ENCODE results near the gene PTGES3.
"Not testable (repeated sequence)": the region's sequence is repeated elsewhere in the genome, so short reads cannot be mapped to it uniquely, and the experiment has no call there.

The PTGES3 gene

DNA sequence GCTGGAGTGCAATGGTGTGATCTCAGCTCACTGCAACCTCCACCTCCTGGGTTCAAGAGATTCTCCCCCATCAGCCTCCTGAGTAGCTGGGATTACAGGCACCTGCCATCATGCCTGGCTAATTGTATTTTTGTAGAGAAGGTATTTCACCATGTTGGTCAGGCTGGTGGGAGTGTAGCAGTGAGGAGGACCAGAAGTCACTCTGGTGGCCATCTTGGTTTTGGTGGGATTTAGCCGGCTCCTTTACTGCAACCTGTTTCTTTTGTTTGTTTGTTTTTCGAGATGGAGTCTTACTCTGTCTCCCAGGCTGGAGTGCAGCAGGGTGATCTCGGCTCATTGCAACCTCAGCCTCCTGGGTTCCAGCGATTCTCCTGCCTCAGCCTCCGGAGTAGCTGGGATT lies 16.4 kb upstream of the PTGES3 start:
- DNase-seq, result not testable (repeated sequence)

DNA sequence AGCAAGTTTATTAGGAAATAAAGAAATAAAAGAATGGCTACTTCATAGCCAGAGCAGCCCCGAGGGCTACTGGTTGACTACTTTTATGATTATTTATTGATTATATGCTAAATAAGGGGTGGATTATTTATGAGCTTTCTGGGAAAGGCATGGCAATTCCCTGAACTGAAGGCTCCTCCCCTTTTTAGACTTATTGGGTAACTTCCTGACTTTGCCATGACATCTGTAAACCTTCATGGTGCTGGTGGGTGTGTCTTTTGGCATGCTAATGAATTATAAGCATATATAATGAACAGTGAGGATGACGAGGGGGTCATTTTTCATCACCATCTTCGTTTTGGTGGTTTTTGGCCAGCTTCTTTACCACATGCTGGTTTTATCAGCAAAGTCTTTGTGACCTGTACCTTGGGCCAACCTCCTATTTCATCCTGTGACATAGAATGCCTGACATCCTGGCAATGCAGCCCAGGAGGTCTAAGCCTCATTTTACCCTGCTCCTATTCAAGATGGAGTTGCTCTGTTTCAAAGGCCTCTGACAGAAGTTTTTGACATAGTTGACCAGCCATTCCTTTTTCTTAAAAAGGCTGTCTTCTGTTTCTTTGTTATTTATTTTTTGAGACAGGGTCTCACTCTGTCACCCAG lies 11.1 kb upstream of the PTGES3 start:
- no peak for DNase-seq

DNA sequence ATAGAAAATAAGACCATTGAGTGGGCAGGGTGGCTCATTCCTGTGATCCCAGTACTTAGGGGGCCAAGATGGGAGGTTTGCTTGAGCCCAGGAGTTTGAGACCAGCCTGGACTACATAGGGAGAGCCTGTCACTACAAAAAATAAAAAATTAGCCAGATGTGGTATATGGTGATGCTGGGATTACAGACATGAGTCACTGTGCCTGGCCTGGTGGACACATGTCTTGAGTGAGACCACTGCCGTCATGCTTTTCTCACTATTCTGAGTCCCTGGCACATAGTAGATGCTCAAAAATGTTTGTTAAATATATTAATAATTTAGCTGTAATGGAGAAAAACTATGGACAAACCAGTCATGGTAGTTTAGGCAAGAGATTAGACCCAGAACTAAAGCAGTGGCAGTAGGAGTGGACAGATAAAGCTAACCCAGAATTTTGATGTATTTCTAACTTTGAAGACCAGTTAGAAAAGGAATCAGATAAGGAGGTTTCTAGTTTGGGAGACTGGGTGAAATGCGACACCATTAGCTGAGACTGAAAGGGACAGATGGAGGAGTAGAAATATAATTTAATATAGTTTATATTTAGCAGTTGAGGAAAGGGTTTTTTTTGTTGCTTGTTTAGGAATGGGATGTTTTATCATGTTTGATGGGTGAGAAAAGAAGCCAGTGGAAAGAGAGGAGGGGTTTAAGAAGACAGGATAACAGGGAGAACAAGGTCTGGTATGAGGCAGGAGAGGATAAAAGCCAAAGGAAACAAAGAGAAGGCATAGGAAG lies 7.4 kb upstream of the PTGES3 start:
- no peak for DNase-seq

GRCh38 chr12:56694161-56694560 lies 6.1 kb upstream of the PTGES3 start:
- no peak for DNase-seq

DNA sequence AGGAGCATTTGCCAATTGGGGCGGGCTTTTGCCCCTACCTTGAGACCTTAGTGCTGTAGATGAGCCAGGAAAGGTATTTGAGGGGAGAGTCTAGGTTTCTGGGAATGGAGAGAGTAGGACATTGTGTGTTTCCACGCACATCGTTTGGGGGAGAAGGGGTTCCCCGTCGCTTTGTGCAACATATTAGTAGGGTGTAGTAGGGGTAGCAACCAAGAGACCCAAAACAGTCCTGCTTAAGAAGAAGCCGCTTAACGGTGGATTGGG lies 694 bp upstream of the PTGES3 start:
- no peak for DNase-seq

GRCh38 chr12:56687223-56688128 lies 608 bp downstream of the PTGES3 start:
- no peak for DNase-seq

DNA sequence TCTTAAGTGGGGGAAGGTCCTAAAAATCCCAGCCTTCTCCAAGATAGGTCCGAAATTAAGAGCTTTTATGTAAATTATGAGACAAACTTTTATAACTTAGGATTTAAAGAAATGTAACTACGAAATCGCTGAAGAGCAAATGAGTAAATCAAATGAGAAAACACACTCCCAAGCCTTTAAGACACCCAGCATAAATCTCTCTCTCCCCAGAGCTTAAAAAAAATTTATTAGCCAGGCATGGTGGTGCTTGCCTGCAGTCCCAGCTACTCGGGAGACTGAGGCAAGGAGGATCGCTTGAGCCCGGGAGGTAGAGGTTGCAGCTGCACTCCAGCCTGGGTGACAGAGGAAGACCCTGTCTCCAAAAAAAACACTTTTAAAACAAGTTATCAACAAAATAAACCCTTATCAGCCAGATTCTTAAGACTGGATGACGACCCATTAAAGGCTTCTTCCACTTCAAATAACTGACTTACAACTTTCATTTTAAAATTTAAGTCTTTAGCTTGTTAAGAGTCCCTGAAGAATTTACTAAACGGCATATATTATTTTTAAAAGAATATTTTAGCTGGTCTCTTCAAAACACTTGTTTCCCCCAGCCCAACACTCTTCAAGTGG lies 3.2 kb downstream of the PTGES3 start:
- DNase-seq, result no peak

GRCh38 chr12:56682323-56682722 lies 5.8 kb downstream of the PTGES3 start:
- no peak for DNase-seq

DNA sequence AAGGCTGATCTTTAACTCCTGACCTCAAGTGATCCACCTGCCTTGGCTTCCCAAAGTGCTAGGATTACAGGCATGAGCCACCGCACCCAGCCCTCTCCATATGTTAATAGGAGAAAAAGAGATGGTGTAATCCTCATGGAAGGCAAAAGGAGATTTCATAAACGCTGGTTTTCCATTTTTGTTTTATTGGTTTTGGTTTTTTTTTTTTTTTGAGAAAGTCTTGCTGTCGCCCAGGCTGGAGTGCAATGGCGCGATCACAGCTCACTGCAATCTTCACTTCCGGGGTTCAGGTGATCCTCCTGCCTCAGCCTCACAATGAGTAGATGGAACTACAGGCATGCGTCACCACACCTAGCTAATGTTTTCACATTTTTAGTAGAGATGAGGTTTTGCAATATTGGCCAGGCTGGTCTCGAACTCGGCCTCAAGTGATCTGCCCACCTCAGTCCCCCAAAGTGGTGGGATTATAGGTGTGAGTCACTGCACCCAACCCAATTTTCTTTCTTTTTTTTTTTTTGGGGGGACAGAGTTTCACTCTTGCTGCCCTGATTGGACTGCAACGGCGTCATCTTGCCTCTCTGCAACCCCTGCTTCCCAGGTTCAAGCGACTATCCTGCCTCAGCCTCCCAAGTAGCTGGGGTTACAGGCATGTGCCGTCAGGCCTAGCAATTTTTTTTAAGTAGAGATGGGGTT lies 8.1 kb downstream of the PTGES3 start:
- DNase-seq, result no peak

DNA sequence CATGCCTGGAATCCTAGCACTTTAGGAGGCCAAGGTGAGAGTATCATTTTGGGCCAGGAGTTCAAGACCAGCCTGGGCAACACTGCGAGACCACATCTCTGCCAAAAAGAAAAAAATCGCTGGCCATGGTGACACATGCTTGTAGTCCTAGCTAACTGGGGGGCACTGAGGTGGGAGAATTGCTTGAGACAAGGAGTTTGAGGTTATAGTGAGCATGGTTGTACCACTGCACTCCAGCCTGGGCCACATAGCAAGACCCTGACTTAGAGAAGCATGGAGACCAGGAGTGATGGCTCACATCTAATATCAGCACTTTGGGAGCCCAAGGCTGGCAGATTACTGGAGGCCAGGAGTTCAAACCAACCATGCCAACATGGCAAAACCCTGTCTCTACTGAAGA lies 9.2 kb downstream of the PTGES3 start:
- no peak for DNase-seq

GRCh38 chr12:56677680-56678079 lies 10.4 kb downstream of the PTGES3 start:
- DNase-seq, result no peak

GRCh38 chr12:56676851-56677580 lies 11.1 kb downstream of the PTGES3 start:
- DNase-seq, result no peak

GRCh38 chr12:56671608-56672007 lies 16.5 kb downstream of the PTGES3 start:
- DNase-seq, result no peak

GRCh38 chr12:56670836-56671235 lies 17.2 kb downstream of the PTGES3 start:
- no peak for DNase-seq

DNA sequence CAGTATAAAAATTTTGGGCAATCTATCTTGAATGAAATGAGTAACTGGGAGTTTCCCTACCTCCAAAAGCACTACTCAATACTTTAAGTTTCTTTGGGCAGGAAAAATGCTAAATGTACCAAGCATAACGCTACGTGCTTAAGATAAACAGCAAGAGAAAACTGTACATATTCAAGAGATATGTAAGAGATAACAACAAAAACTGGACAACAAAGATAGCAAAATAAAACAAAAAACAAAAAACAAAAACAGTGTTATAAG lies 20.0 kb downstream of the PTGES3 start:
- no peak for DNase-seq

DNA sequence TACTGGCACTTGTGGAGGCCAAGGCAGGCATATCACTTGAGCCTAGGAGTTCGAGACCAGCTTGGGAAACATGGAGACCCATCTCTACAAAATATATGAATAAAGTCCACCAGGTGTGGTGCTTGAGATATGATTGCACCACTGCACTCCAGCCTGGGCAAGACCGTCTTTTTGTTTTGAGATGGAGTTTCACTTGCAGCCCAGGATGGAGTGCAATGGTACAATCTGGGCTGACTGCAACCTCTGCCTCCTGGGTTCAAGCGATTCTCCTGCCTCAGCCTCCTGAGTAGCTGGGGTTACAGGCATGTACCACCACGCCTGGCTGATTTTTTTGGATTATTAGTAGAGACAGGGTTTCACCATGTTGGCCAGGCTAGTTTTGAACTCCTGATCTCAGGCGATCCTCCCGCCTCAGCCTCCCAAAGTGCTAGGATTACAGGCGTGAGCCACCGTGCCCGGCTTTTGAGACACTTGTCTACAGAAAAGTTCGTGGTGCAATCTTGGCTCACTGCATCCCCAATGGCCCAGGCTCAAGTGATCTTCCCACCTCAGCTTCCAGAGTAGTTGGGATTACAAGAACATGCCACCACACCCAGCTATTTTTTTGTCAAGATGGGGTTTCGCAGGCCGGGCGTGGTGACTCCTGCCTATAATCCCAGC lies 26.0 kb downstream of the PTGES3 start:
- DNase-seq, result no peak

DNA sequence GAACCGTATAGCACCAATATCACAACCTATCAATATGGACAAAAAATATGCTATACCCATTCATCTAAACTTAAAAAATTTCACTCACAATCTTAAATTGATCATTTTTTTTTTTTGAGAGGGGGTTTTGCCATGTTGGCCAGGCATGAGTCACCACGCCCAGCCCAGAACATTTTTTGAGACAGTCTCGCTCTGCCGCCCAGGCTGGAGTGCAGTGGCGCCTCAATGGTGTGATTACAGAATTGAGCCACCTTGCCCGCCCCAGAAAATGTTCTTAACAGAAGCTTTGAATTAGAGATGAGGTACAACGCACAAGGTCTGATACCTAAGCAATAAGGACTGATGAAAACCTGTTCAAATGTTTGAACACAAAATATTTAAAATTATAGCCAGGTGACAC lies 26.5 kb downstream of the PTGES3 start:
- DNase-seq, result no peak

DNA sequence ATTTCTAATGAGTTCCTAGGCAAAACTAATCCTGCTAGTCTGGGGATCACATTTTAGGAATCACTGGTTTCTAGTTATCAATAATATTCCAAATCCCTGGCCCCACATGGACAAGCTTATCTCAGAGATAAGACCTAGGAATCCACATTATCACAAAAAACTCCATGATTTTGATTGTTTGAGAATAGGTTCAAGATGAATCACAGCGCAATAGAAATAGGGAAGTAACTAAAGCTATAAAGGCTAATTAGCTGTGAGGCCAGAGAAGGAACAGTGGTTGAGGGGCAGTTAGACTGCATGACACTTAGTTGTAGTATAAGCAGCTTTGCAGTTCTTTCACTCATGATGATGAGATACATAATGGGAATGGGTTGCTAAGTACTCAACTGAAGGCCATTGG lies 29.2 kb downstream of the PTGES3 start:
- DNase-seq, result no peak

DNA sequence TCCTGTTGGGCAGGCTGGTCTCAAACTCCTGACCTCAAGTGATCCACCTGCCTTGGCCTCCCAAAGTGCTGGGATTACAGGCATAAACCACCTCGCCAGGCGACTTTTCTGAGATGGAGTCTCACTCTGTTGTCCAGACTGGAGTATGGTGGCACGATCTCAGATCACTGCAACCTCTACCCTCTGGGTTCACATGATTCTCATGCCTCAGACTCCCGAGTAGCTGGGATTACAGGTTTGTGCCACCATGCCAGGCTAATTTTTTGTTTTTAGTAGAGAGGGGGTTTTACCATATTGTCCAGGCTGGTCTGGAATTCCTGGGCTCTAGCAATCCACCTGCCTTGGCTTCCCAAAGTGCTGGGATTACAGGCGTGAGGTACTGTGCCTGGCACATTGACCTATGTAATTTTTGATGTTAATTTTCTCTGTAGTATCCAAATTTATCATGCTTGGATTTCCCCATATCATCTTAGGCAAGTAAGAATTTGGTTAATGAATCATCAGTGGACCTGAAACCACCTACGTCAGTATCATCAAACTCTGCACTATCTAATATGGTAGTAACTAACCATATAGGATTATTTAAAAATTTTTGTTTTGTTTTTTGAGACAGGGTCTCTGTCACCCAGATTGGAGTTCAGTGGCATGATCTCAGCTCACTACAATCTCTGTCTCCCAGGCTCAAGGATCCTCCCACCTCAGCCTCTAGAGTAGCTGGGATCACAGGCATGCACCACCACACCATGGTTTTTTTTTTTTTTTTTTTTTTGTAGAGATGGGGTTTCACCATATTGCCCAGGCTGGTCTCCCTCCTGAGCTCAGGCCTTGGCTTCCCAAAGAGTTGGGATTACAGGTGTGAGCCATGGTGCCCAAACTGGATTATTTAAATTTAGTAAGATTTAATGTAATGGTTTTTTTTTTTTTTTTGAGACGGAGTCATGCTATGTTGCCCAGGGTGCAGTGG lies 30.4 kb downstream of the PTGES3 start:
- no peak for DNase-seq

DNA sequence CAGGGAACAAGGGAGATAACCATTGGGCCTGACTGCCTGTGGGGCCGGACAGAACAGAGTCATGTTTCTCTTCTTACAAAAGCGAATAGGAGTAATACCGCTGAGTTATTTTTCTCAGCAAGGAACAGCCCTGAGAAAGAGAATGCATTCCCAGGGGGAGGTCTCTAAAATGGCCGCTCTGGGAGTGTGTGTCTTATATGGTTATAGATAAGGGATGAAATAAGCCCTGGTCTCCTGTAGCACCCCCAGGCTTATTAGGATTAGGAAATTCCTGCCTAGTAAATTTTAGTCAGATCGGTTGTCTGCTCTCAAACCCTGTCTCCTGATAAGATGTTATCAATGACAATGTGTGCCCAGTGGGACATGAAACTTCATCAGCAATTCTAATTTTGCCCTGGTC lies 34.3 kb downstream of the PTGES3 start:
- not testable (repeated sequence) for DNase-seq

DNA sequence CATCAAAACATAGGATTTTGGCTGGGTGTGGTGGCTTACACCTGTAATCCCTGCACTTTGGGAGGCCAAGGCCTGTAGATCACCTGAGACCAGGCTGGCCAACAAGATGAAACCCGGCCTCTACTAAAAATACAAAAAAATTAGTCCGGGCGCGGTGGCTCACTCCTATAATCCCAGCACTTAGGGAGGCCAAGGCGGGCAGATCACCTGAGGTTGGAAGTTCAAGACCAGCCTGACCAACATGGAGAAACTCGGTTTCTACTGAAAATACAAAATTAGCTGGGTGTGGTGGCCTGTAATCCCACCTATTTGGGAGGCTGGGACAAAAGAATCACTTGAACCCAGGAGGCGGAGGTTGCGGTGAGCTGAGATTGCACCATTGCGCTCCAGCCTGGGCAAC lies 40.1 kb downstream of the PTGES3 start:
- not testable (repeated sequence) for DNase-seq

All from amniotic stem cell (primary cell).